Activated B cell treated with CpG ODN at 0.5 μM for 24 hours (primary cell): ENCODE results near the gene ALPK1. TPM values are rescaled to one million over a fixed set of nuclear protein-coding genes. Genes with fewer than 3 reads are reported as not detected.

Experiments
- ATAC-seq: fragments of 200-7000 bp; cut with Tn5 transposase; one replicate; pipeline ENCODE4 v1.10.0; 2021; ENCODE audit warnings: low read depth, mild to moderate bottlenecking, moderate library complexity
- CTCF ChIA-PET: fragments of 350-600 bp; sonication (Branson Sonifier 250); formaldehyde crosslinking; loops from one replicate; lab custom pipeline; 2021; ENCODE audit warnings: antibody characterized with exemption; lab: Charles Lee
- POLR2A ChIA-PET: fragments of 350-600 bp; sonication (Branson Sonifier 250); formaldehyde crosslinking; loops from one replicate; lab custom pipeline; 2021; ENCODE audit warnings: antibody characterized with exemption; lab: Charles Lee
- DNase-seq: peaks from one replicate; pipeline ENCODE4 v3.0.0; 2022
- H3K27ac Mint-ChIP-seq: one replicate; pipeline ENCODE4 v1.8.0; 2020; ENCODE audit warnings: mixed read lengths
- H3K27me3 Mint-ChIP-seq: one replicate; pipeline ENCODE4 v1.8.0; 2021; ENCODE audit warnings: mixed read lengths
- H3K36me3 Mint-ChIP-seq: one replicate; pipeline ENCODE4 v1.8.0; 2021; ENCODE audit warnings: low read depth, mixed read lengths
- H3K4me1 Mint-ChIP-seq: one replicate; pipeline ENCODE4 v1.8.0; 2021; ENCODE audit warnings: mixed read lengths
- H3K4me3 Mint-ChIP-seq: one replicate; pipeline ENCODE4 v1.8.0; 2020; ENCODE audit warnings: mild to moderate bottlenecking, mixed read lengths
- H3K9me3 Mint-ChIP-seq: one replicate; pipeline ENCODE4 v1.8.0; 2020; ENCODE audit warnings: mixed read lengths
- CTCF ChIP-seq: fragments of 200-600 bp; IDR thresholded peaks from one replicate; pipeline ENCODE4 v1.8.0; 2022; ENCODE audit warnings: antibody characterized with exemption, mild to moderate bottlenecking
- intact Hi-C: fragments of 100-400 bp; cut with micrococcal nuclease; formaldehyde crosslinking; loops from one replicate; pipeline ENCODE4 v1.15.1; 2024
- total RNA-seq: library from RNA; stranded (reverse); gene quantifications from 2 replicates; pipeline ENCODE4 v1.2.3, GENCODE V29; 2022

Gene ALPK1
- total RNA-seq, 1 donor from 2014 or later, result 26.7 TPM

GRCh38 chr4:112322866-112323265 lies 25.7 kb downstream of the ALPK1 start:
- ATAC-seq (no peak), DNase-seq (no peak)
- no peak overlapping the region for H3K27ac Mint-ChIP-seq
- H3K27me3 Mint-ChIP-seq, result no peaks in the 10 kb centered on the region
- peaks cover 13% of the 10 kb centered on the region for H3K36me3 Mint-ChIP-seq
- H3K9me3 Mint-ChIP-seq, result no peaks in the 10 kb centered on the region
- ChIA-PET POLR2A (interaction anchor here (1.0 kb wide), 1 partner anchor 37 kb away, joined by 3 read pairs; the partner anchor contains the start of gene TIFA), CTCF (interaction anchor here (1.0 to 2.6 kb wide), 6 partner anchors 37 to 224 kb away, joined by 3 to 9 read pairs (median 4); partner anchors contain the start of gene TIFA)
- no peak overlapping the region for H3K4me3 Mint-ChIP-seq
- intact Hi-C loops, result loop anchor here (5.0 kb wide), 1 partner anchor 176 kb away; the partner anchor contains the start of gene FAM241A
- peaks cover 15% of the 10 kb centered on the region for H3K4me1 Mint-ChIP-seq
- no peak for TF ChIP-seq CTCF

- ATAC-seq (no peak), DNase-seq (no peak)
- Mint-ChIP-seq H3K9me3 (no peaks in the 10 kb centered on the region), H3K4me1 (peaks cover 8% of the 10 kb centered on the region), H3K36me3 (peaks cover 13% of the 10 kb centered on the region), H3K4me3 (no peak overlapping the region), H3K27ac (no peak overlapping the region), H3K27me3 (no peaks in the 10 kb centered on the region)
- ChIA-PET POLR2A (no interaction called here), CTCF (interaction anchor here (0.7 kb wide), 1 partner anchor 81 kb away, joined by 3 read pairs; no protein-coding TSS in a partner anchor)
- intact Hi-C loops, result loop anchor here (5.0 kb wide), 1 partner anchor 627 kb away; no protein-coding TSS in a partner anchor
- no peak for TF ChIP-seq CTCF
Observed at GRCh38 chr4:112325530-112325929, 28.4 kb downstream of the ALPK1 start.

GRCh38 chr4:112327965-112328733 lies 31.0 kb downstream of the ALPK1 start:
- peak overlapping the region; percentile 8 for H3K27ac Mint-ChIP-seq
- no peak for DNase-seq
- peak overlapping the region; percentile 9 for H3K4me3 Mint-ChIP-seq
- intact Hi-C loops, result loop anchor here (1.0 to 5.0 kb wide), 6 partner anchors 33 to 624 kb away; no protein-coding TSS in a partner anchor
- TF ChIP-seq CTCF, result peak; percentile 19
- CTCF ChIA-PET, result interaction anchor here (0.7 to 4.5 kb wide), 21 partner anchors 8 to 437 kb away, joined by 3 to 52 read pairs (median 4); partner anchors contain the start of genes NEUROG2 and TIFA
- no peaks in the 10 kb centered on the region for H3K27me3 Mint-ChIP-seq
- H3K4me1 Mint-ChIP-seq, result no peaks in the 10 kb centered on the region
- ATAC-seq, result peak; percentile 47
- POLR2A ChIA-PET, result interaction anchor here (1.4 kb wide), 1 partner anchor 42 kb away, joined by 7 read pairs; the partner anchor contains the start of gene TIFA
- peaks cover 11% of the 10 kb centered on the region for H3K36me3 Mint-ChIP-seq
- no peaks in the 10 kb centered on the region for H3K9me3 Mint-ChIP-seq

- DNase-seq, result no peak
- intact Hi-C loops, result loop anchor here (1.0 to 5.0 kb wide), 6 partner anchors 33 to 624 kb away; no protein-coding TSS in a partner anchor
- H3K27me3 Mint-ChIP-seq, result no peaks in the 10 kb centered on the region
- H3K4me1 Mint-ChIP-seq, result no peaks in the 10 kb centered on the region
- POLR2A ChIA-PET, result interaction anchor here (1.4 kb wide), 1 partner anchor 43 kb away, joined by 7 read pairs; the partner anchor contains the start of gene TIFA
- peaks cover 11% of the 10 kb centered on the region for H3K36me3 Mint-ChIP-seq
- TF ChIP-seq CTCF, result no peak
- no peak for ATAC-seq
- CTCF ChIA-PET, result interaction anchor here (0.7 to 4.5 kb wide), 16 partner anchors 17 to 436 kb away, joined by 3 to 52 read pairs (median 4); partner anchors contain the start of gene TIFA
- H3K9me3 Mint-ChIP-seq, result no peaks in the 10 kb centered on the region
- H3K27ac Mint-ChIP-seq, result no peak overlapping the region
- H3K4me3 Mint-ChIP-seq, result no peak overlapping the region
Observed at GRCh38 chr4:112328734-112329130, 31.6 kb downstream of the ALPK1 start.
